ENCODE measurements around the gene PSD2.

PSD2 gene

DNA sequence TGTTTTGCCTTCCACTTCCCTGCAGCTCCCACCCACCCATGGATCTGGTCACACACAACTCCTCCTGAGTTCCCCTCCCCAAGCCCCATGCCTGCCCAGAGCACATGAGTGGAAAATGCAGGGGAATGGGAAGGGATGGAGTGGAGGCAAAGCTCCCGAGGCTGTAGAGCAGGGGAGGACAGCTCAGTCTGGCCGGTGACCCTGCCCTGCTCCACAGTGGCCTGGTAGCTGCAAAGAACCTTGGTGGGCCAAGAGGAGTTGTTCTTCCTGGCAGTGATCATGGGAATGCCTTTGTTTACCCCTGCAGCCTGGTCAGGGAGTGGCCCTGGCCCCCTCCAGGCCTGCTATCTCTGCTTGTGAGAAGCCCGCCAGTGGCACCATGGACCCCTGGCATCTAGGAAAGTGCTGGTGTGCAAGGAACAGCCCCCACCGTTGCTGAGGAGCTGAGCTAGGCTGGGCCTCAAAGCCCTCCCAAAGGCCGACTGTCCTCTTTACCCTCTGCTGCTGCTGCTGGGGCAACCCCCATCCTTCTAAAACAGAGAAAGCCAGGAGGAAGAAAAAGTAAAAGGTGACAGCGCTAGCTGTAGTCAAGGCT, 60.4 kb downstream of the PSD2 start:
- DNase-seq (ENCODE audit: low spot score): no peak

DNA sequence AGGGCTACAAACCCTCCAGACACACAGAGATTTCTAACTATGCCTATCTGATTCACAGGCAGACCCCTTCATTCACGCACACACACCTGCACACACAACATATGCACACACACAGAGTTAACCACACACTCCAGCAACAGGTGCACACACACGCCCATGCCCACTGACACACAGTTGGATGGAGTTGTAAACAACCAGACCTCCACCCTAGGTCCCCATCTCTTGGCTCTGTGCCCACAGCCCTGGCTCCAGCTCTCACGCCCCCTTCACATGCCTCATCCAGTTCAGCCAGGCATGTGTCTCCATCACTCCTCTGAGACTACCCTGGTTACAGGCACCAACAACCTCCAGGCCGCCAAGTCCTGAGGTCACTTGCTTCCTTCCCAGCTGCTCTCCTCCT, 61.1 kb downstream of the PSD2 start:
- no peak for DNase-seq (ENCODE audit: low spot score)

DNA sequence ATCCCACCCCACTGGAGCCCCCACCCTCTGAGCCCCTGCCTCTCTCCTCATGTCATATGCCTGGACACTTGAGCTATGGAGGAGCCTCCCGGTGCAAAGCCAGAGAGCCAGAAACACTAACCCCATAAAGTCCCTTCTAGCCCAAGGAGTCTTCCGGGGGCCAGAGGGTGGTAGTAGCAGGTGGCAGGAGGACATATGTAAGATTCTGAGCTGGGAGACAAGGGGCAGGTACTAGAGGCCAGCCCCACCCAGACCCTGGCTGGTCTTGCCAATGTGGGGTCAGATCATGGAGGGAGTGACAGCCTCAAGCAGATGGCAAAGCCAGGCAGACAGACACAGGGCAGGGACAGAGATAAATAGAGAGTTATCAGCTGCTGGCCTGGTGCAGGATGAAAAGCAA, 63.4 kb downstream of the PSD2 start:
- no peak for DNase-seq (ENCODE audit: low spot score)

DNA sequence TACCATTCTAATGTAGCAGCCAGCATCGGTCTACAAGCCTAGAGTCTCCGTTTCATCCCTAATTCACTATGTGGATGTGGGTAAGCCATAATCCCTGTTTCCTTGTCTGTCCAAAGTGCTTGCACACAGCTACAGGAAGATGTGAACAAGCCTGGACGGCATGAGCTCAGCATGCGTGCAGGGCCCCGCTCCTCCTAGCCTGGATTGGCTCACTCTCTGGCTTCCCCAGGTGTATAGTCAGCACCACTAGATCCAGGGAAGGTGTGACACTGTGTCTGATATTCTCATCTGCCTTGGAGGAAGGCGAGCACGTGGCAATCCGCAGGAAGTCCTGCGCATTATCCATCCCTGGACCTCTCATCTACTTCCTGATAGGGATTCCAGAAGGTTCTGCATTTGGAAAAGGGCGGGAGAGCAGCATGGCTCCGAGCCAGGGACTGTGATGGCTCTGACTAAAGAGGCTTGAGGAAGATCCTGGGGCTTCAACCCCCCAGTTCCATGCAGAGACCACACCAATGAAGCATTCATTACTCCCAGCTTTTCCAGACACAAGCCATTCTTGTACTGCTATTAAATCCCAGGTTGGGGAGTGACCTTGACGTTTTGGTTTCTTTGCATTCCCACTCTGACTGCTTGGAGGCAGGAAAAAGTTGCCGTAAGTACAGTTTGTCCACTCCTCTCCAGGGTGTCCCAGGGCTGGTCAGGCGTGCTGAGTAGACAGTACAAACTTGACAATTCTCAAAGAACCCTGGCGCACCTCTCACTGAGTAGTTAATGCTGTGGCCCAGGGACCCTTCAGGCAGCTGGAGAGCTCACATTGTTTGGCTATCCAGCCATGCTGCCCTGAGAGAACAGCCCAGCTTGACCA, 65.6 kb downstream of the PSD2 start:
- no peak for DNase-seq (ENCODE audit: low spot score)

DNA sequence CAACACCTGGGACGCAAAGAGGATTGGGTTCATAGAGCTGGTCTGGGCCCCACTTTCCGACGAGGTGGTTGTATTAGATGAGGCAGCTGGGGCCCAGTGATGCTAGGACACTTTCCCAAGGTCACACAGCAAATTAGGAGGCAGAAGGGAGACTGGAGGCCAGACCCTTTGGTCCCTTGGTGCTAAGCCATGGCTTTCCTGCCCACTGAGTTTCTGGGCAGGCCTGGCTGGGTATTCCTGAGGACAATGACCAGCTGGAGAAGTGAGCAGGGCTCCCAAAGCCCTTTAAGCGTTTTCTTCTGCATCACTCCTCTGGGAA, 66.2 kb downstream of the PSD2 start:
- no peak for DNase-seq (ENCODE audit: low spot score)

DNA sequence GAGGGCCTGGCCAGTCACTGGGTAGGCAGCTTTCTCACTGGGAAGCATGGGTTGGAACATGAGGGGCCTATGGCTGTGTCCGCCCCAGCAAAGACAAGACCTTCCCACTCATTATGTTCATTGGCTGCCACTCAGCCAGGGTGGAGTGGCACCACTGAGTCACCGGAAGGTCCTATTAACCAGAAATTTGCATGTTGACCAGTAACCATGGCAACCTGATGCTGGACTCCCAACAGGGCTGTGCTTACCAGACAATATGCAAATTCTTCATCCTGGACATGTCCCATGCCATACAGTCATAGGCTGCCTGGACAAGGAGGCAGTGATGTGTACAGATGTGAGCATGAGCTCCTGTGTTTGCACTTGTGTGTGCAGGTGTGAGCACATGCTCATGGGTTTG, 66.7 kb downstream of the PSD2 start:
- no peak for DNase-seq (ENCODE audit: low spot score)

DNA sequence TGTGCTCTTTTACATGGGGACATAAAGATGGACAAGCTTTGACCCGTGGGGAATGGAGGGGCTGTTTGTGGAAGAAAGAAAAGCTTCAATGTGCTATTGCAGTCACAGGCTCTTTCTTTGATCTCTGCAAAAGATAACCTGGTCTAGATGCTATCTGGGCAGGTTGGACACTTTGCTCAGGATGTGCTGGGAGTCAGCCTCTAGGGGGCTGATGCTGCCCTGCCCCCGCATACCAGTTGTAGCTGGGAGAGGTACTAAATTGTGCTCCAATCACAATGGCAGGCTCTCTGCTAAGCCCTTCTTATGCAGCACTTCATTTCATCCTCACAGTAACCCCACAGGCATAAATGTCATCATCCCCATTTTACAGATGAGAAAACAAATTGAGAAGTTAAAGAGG, 67.2 kb downstream of the PSD2 start:
- DNase-seq (ENCODE audit: low spot score): no peak

DNA sequence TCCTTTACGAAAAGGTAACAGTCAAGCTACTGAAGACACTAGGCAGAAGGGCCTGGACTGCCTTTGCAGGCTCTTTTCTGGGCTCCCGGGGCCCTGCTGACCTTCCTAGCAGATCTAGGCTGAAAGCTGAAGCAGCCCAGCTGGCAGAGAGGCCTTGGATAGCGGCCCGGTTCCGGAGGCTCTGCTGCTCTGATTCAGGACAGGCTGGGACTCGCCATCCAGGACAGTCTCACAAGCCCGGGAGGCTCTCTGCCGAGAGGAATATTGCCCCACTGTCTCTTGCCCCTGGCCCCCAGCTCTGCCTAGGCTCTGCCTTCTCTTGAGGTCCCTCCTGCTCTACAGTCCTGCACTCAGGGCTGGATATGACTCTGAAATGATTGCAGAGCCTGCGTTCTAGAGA, 67.8 kb downstream of the PSD2 start:
- no peak for DNase-seq (ENCODE audit: low spot score)

DNA sequence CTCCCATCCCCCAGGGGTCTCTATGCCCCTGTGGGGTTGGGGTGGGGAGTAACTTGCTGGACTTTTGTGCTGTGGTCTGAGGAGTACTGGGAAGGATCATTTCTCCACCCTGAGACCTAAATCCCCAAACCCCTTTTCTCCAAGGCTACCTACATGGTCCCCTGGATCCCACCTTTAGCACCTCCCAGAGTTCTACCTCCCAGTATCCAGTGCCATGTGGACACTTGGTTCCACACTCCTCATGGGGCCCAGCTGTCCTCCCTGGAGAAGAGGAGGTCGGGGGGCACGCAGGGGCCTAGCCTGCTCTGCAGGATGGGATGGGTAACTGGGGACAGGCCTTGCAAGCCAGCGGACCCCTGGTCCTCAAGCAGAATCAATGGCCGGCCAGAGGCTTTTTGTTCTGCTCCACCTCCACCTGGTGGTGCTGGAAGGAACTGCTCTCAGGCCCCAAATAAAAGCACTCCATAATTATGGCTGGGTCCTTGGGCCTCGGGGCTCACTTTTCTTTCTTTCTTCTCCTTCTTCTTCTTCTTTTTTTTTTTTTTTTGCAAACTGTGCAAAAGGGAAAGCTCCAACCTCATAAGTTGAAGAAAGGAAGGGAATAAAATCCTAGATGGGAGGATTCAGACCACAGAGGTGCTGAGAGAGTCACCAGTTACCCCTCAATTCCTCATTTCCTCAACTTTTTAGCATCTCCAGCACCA, 68.4 kb downstream of the PSD2 start:
- DNase-seq (ENCODE audit: low spot score): peak; percentile 54

DNA sequence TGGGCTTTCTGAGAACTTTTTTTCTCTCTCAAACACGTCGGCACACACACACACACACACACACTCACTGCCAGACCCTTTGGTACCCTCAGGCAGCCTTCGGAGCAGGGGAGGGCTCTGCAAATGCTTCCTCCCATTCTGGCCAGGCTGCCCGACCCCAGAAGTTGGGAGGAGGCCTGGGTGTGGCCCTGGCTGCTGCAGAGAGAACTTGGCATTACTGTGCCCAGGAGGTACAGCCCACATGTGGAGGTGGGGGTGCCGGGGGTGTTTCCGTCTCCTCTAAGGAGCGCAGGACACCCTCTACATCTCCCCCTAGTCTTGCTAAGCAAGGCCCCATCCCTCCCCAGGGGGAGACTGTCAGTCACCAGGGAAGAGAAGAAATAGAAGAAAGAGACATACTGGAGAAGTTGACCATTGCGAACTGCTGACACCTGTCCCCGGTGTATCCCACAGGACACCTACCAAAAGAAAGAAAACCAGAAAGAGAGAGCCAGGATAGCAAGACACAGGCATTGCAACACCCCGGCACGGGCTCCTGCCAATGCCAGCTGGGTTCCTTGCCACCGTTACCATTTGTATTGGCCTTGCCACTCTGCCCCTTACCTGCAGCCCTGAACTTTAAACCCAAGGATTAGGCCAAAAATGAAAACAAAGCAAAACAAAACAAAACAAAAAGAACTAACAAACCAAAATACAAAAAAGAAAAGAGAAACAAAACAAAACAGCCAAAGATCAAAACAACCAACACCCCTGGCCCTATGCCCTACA, 69.3 kb downstream of the PSD2 start:
- DNase-seq (ENCODE audit: low spot score): no peak

DNA sequence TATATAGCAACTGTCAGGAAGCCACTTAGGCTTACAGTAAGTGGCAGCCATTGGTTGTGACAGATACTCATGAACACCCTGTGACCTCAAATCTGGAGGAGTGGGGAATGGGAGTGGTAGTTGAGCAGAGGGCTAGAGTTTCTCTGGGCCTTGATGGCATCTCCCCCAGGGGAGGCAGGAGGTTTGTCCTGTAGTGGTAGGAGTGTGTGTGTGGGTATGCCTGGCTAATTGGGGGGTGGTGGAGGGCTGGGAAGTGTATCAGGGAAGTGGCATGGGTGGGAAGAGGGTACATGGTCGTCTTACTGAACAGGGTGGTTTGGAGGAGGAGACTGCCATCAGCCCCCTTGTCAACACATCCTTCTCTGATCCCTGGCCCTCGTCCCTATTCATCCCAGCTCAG, 71.5 kb downstream of the PSD2 start:
- DNase-seq (ENCODE audit: low spot score): no peak

DNA sequence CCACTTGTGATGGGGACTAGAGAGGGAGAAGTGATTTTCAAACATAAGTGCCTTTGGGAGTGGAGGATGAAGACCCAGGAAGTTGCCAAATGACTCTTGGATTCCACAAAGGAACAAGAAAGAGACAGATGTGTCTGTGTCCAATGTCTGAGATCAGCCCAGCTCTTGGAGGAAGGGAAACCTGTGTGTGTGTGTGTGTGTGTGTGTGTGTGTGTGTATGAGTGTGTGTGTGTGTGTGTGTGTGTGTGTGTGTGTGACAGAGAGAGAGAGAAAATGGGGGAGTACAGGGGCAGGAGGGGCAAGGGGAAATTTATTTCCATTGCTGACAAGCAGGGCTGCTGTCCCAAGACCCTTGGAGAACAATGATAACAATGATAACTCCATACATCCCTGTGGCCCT, 72.0 kb downstream of the PSD2 start:
- DNase-seq (ENCODE audit: low spot score): no peak

DNA sequence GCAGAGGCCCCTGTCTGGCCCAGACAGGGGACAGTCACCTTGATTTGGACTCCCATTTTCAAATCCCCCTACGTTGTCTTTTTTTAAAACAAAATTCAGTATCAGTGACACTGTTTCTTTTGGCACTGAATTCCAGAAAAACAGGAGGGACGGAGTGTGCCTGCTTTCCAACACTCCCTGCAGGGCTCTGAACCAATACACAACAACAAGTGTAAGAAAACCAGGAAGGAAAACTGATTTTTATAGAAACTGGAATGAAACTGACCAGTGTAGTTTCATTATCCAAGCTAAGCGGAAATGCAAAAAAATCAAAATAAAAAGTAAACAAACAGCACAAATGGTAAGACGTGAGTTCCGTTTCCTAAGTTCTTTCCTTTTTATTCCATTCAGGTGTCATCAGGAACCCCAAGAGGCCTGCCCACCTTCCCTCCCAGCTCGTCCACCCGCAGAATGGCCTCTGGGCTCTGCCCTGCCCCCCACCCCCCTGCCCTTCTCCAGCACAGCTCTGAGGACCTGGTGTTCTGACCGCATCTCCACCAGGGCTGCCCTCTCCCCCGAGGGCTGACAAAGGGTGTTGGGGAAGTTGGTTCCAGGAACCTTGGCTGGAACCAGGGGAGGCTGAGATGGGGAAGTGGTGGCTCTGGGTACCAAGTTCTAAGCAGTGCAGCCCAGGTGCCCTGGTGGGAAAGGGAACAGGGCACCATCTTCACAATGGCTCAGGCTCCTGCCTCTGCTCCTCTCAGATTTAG, 73.6 kb downstream of the PSD2 start:
- no peak for DNase-seq (ENCODE audit: low spot score)

DNA sequence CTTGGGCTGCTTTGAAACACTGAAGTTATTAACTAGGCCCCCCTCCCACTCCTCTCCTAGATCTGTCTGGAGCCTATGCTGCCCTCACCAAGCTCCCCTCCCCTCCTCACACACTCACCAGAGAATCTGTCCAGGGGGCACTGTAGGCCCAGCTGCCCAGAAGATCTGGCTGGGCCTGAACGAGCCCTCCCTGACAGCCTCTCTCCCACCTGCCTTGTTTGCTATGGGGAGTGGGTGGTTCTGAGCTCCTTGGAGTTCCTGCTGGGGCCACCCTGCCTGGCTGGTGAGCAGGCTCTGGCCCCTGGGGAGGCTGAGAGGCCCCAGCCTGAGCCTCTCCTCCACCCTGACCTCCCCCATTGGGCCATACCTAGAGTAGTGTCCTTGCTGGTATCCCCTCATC, 75.1 kb downstream of the PSD2 start:
- DNase-seq (ENCODE audit: low spot score): no peak

DNA sequence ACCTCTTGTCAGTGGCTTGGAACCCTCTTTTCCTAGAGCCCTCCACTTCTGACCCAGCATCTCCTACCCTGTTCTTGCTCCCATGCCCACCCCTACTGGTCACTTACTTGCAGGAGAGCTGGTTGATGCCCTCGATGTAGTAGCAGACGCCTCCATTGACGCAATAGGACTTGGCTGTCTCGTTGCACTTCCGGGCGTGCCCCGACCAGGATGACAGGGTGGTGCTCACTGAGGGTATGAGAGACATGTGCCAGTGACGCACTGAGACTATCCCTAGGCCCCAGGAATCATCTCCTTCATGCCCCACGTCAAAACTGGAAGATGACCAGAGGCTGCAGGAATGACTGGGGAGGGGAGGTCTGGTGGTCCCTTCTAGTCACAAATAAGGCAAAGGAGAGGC, 76.0 kb downstream of the PSD2 start:
- DNase-seq (ENCODE audit: low spot score): no peak

DNA sequence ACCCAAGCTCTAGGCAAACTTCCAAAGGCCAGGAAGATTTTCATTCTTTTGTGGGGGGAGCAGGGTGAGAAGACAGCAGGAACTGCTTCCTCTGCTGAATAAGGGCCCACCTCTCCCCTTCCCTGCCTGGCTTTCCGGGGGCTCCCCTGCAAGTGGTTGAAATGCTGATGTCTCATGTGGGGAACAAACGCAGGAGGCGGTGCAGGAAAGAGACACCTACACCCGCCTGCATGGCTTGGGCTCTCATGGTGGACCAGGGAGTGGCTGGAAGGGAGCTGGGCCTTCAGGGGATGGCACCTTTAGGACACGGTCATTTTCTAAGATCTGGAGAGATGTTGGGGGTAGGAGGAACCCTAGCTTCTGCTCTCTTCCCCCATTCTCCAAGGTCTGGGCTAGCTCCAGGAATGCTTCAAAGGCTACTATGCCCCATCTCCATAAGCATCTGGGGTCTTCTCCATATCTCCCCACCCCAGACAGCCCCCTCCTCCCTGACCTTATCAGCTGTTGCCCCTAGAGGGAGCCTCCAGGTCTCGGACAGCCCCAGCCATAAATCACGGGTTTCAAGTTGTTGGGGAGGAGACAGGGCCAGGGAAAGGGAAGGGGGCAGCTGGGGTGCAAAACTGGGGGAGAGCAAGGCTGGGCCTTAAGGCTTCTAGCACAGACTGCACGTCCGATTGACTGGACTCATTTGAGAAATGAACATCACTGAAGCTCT, 76.6 kb downstream of the PSD2 start:
- no peak for DNase-seq (ENCODE audit: low spot score)

DNA sequence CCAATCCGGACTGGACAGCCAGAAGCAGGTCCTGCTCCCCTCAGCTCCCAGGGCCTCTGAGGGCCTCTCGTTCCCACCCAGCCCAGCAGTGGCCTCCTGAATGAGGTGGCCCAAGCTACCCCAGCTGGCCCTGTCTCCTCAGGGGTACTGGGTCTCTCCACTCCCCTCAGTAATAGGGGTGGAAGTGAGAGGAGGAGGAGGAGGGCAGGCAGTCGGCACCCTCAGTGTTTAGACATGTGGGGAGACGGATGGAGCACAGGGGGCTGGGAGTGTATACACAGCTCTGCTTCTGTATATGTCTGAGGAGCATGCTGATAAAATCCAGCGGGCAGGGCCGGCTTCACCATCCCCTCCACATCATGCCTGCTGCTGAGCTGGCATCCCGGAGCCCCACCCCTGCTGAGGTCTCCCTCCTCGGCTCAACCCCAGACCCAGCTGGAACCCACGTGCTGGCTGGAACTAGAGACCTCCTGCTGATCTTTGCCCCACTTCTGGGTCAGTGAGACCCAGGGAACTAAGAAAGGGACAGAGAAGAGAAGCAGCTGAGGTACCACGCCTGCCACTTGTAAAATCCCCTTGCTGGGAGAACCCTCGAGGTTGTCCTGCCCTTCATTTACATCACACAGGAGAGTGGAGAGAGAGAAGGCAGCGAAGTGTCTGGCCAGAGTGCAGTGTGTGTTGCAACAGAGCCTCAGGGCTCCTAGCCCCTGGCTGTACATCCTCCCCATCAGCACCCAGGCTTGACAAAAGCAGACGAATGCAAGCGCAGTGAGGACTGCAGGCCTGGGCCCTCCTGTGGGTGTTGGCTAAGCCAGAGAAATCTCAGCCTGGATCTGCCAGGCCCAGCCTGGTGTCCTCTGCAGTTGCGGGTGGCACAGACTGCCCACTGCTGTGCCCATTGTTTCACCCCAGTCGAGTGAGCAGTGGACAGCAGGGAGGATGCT, 77.5 kb downstream of the PSD2 start:
- DNase-seq (ENCODE audit: low spot score): no peak

DNA sequence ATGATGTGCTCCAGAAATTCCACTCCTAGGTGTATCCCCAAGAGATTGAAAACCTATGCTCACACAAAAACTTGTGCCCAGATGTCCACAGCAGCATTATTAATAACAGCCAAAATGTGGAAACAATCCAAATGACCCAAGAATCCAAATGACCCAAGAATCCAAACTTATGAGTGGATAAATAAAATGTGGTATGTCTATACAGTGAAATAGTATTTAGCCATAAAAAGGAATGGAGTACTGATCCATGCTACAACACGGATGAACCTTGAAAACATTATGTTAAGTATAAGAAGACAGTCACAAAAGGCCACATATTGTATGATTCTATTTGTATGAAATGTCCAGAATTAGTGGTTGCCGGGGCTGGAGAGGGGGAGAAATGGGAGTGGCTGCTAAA, 80.3 kb downstream of the PSD2 start:
- no peak for DNase-seq (ENCODE audit: low spot score)

DNA sequence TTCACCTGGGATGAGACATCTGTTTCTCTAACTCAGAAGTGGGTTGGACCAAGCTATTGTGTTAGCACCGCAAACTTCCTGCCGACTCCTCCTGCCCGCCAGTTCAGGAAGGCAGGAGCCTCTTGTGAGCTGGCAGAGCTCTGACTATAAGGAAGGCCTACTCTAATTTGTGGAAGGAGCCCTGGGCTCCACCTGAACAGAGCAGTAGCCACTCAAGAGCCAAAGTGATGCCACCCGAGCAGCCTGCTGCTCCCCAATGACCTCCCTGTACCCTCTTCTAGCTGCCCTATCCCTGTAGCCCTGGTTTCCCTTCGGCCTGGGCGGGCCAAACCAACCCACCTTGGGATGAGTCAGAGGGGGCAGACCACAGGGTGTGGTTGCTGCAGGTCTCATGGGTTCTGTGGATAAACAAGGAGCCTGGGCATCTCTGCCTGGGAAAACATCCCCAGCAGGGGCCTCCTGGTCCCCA, 81.6 kb downstream of the PSD2 start:
- peak; percentile 97 for DNase-seq (ENCODE audit: low spot score)

DNA sequence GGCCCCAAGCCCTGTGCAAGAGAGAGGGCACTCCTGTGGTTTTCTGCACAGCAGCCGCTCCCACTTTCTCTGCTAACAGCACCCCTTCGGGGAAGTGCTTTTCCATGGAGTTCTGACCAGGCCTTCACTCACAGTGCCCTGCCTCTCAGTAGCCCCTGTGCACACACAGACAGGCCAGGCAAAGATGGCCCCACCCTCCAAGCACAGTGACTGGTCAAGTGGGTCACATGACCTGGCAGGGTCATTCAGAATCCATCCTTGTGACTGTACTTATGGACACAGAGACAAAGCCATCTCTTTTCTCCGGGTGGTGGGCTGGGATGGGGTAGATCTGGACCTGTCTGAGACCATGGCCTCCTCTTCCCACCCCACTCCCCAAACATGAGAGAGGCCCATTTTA, 82.5 kb downstream of the PSD2 start:
- peak; percentile 68 for DNase-seq (ENCODE audit: low spot score)
